ENCODE results near the gene ROBO2.

ROBO2 gene

GRCh38 chr3:77102951-77103769 is 63.3 kb downstream of the ROBO2 start:
- DNase-seq (ENCODE audit: low spot score), result no peak

GRCh38 chr3:77122652-77123051 is 82.8 kb downstream of the ROBO2 start:
- no peak for DNase-seq (ENCODE audit: low spot score)

DNA sequence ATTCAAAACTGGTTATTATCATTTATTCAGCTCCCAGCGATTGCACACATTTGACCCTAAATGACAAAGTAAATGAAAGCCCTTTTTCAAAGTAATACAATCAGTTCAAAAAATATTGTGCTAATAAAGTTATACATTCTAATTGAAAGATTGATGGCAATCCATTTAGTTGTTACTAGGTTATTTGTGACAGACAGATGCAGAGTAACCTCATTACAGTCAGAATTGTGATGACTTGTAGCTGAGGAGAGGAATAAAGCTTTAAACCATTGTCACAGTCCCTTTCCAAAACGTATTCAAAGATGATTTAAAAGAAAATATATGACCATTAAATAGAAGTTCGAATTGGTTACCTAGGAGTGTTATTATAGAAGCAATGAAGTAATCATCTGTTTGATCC is 86.1 kb downstream of the ROBO2 start:
- no peak for DNase-seq (ENCODE audit: low spot score)

GRCh38 chr3:77134769-77135168 is 94.9 kb downstream of the ROBO2 start:
- DNase-seq (ENCODE audit: low spot score), result no peak

DNA sequence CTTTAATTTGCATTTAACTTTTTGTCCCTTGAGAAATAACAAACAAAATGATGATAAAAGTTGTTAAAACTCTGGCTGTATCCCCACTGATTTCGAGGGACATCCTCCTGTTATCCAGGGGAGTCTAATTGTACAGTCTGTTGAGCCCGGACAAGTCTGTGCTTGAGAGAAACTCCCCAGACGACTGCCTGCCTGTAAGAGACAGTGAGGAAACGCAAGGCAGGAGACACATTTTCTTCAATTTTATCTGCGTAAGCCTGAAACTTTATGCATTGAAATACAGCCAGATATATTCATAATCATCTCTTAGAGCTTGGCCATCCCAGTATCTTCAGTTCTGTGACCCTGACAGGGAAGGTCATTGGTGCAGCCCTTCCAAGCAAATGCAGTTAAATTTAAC is 97.7 kb downstream of the ROBO2 start:
- no peak for DNase-seq (ENCODE audit: low spot score)

GRCh38 chr3:77139624-77140023 is 99.7 kb downstream of the ROBO2 start:
- no peak for DNase-seq (ENCODE audit: low spot score)

- no peak for DNase-seq (ENCODE audit: low spot score)
Measured at GRCh38 chr3:77141423-77141822, 101.5 kb downstream of the ROBO2 start.

DNA sequence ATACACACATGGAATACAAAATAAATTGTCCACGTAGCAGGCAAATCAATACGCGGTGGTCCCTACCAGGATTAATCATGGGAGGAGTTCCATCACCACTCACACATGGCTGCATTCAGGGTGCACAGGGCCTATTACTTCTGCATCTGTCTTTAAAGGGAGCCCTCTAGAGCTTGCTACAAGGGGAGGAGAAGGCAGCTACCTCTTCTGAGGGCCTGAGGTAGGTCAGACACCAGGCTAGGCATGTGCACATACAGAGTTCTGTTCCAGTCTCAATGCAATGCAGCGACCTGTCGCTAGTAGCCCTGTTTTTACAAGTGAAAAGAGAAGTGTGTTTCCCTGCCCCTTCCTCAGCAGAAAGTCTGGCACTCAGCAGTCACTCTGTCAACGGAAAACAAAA is 102.7 kb downstream of the ROBO2 start:
- DNase-seq (ENCODE audit: low spot score), result no peak

GRCh38 chr3:77146004-77146403 is 106.1 kb downstream of the ROBO2 start:
- no peak for DNase-seq (ENCODE audit: low spot score)

- DNase-seq (ENCODE audit: low spot score), result no peak
Measured at GRCh38 chr3:77147836-77148578, 108.1 kb downstream of the ROBO2 start.

DNA sequence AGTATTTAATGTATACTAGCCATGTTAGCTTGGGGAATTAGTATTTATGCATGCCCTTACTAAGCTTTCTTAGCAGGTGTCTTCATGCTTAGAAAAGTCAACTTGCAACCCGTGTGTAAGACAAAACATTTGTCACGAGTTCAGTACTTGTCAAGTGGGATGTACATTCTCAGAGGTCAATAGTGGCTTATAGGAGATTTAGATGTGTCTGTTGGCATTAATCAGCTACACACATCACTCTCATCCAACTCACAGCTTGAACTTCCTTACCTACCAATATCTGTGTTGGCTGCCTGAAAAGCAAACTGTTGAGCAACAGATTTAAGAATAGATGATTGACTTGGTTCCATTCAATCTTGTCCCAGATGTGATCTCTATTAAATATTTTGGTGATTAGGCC is 109.5 kb downstream of the ROBO2 start:
- no peak for DNase-seq (ENCODE audit: low spot score)

- DNase-seq (ENCODE audit: low spot score), result no peak
Measured at GRCh38 chr3:77150028-77150427, 110.1 kb downstream of the ROBO2 start.

DNA sequence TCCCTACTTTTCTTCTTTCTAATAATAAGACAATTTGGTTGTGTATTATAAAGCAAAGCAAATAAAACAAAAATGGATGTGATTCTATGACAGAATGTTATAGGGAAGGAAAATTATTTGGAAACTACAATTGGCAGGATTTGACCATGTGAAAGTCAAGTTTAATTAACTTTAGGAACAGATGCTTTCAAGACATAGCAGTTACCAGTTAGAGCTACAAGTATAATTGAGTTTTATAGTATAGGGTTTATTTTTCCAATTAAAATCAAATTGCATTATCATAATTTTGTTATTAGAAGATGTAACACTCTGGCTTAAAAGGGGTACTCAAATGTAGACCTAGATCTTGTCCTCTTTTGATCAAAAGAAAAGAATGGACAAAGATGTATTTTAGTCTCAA is 110.9 kb downstream of the ROBO2 start:
- DNase-seq (ENCODE audit: low spot score), result no peak

DNA sequence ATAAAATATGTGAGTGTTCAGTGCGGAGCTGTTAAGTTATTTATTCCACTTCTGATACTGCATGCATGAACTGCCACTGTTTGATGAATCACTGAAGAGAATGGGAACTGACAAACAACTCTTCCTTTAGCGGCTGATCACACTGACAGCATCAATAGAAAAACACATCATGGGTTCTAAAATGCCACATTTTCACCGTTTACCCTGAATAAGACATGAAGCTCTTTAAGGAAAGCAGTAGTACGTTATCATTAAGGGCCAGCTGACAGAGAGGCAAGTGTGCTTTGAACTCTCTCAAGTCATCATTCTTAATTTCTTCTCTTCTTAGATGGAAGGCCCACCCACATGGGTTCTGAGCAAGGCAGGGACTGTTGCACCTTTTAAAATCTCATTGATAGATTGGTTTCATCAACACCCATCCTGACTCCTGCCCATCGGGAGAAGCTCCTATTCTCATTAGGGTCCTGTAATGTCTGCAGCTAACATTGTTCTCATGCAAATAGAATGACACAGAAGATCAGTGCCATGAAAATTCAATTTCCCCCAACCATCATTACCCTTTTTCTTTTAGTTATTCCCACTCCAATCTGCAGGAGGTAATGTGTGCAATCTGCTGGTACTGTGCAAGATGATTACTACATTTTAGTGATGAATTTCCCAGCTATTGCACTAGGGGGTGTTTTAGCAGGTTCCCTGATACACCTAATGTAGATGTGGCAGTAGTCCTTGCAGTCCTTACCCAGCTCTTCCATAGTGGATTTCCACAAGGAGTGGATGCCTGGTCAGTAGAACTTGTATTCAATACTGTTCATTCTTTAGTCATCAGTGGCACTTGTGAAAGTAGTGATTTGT is 119.1 kb downstream of the ROBO2 start:
- no peak for DNase-seq (ENCODE audit: low spot score)

DNA sequence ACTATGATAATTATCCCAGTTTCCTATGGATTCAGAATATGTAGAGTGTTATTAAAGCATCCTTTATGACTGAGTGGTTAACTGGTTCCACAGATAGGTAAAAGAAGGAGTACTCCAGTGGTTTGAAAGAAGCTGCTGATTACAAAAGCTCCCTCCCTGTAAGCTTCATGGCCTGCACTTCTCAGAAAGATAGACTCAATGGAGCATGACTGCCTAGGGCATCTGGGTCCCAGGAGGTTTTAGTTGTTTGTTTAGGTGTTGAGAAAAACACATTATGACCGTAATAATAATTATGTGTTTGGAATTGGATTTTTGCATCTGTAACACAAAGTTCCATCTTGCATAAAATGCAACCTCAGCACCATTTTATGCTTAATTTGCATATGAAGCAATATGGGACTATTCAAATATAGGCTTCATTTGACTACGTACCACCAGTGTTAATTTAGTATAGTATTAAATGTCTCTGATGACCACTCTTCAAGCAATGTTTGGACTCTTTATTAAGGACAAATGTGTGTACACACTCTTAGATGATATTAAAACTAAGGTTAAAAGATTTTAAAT is 121.1 kb downstream of the ROBO2 start:
- no peak for DNase-seq (ENCODE audit: low spot score)

- no peak for DNase-seq (ENCODE audit: low spot score)
Measured at GRCh38 chr3:77169823-77170222, 129.9 kb downstream of the ROBO2 start.

DNA sequence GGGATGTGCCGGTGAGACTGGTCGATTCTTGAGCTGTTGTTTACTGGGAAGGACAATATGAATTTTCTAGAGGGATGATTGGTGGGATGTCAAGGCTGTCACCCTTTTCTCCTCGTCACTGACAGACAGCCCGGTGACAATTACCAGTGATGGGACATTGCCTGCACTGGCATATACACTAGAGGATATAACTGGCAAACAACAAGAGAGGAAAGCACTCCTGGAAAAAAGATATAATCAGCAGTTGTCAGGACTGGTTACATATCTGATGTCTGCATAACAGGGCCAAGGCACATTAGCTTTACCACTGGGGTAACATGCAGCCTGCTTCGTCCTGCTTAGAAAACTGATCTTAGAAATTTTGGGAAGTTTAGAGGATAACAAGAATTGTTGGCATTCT is 131.1 kb downstream of the ROBO2 start:
- DNase-seq (ENCODE audit: low spot score), result no peak

DNA sequence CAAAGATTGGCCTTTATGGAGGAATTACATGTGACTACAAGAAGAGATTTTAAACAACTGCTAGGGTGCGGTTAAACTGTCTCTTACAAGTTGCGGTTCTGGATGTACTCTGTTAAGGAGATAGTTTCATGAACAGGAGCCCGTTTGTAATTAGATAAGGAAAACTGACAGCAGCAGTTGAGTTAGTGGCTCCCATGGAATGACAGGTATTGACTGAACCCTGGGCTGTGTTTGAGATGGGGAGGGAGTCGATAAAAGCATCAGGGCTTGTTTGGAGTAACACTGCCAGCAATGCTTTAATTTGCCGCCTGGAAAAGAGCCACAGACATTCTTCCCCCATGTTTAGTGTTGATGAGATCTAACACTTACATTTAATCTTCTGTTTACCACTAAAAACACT is 139.9 kb downstream of the ROBO2 start:
- DNase-seq (ENCODE audit: low spot score), result no peak

DNA sequence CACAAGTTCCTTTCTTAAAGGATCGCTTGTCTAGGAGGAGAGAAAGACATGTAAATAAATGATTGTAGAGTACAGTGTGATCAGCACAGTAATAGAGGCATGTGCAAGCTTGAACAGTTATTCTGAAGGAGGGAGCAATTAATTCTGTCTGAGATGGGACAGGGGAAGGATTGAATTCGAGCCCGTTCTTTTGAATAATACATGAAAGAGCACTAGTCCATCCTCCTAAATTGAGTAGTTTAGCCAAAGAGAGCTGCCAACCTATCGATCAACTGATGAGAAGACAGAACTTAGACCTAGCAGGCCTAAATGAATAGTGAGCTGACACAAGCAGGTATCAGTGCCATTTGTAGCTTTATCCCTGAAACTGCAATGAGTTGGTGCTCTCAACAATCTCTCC is 142.4 kb downstream of the ROBO2 start:
- no peak for DNase-seq (ENCODE audit: low spot score)

DNA sequence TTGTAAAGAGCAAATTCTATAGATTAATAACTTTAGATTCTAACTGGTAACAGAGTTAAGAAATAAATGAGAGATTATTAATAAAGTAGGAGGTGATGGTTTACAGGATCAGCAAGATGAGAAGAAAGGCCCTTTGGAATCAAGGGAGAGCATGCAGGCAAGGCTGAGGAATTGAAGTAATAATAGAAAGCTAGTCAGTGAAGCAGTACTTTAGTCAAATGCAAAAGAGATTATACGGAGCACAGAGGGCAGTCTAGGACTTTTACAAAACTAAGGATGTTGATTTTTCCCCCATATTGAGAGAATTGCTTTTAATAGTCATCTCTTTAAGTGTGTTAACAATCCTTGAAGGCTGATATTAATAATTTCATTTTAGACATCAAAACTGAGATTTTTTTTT is 146.4 kb downstream of the ROBO2 start:
- DNase-seq (ENCODE audit: low spot score), result no peak

DNA sequence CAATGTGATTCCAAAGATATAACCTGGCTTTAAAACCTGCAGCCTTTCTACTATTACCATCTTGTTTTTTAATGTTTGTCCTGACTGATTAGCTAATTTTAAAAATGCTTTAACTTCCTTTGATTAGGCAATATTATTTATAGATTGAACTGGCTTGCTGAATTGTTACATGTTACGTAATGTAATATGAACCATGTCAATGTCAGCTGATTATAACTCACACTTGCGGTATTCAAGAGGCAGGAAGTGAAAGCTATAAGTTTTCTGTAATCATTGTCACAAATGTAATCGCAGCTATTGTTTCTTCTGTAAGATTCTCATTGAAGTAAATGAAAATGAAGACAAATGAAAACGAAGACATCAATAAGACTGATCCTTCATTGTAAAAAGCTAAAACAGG is 146.8 kb downstream of the ROBO2 start:
- no peak for DNase-seq (ENCODE audit: low spot score)

GRCh38 chr3:77188210-77188609 is 148.3 kb downstream of the ROBO2 start:
- no peak for DNase-seq (ENCODE audit: low spot score)
